H7 (cell line): ENCODE results near the gene ZSCAN10. TPM values are rescaled to one million over a fixed set of nuclear protein-coding genes. Genes with fewer than 3 reads are reported as not detected.
A peak's percentile ranks its signal among the peaks of the same experiment; 100 is the strongest.
"Not testable (repeated sequence)": the region's sequence is repeated elsewhere in the genome, so short reads cannot be mapped to it uniquely, and the experiment has no call there.

Source experiments
- DNase-seq: peaks from one replicate; pipeline ENCODE4 v3.0.0; 2012
- H3K27me3 ChIP-seq: 2 replicates; pipeline ENCODE4 v1.6.0; 2011; ENCODE audit warnings: mild to moderate bottlenecking, low read length; ENCODE audit not compliant: control insufficient read depth, insufficient read depth
- H3K36me3 ChIP-seq: replicated peaks from 2 replicates; pipeline ENCODE4 v1.5.1; 2011; ENCODE audit warnings: low read length; ENCODE audit not compliant: control insufficient read depth, insufficient read depth
- H3K4me3 ChIP-seq: 2 replicates; pipeline ENCODE4 v1.5.1; 2011; ENCODE audit warnings: low read depth, mild to moderate bottlenecking, control low read depth, low read length, moderate library complexity; ENCODE audit not compliant: insufficient read depth
- total RNA-seq: library from RNA; depleted of rRNA; stranded (reverse); fragments of >200 nt; shearing (Covaris generic); gene quantifications from 2 replicates; pipeline ENCODE4 v1.2.3, GENCODE V29; 2014

Gene ZSCAN10
- total RNA-seq, 1 experiment from 2014 or later = 217 TPM

GRCh38 chr16:3140603-3141427 lies 41.7 kb upstream of the ZSCAN10 start:
- Histone ChIP-seq H3K4me3 (no peak overlapping the region), H3K36me3 (no peaks in the 10 kb centered on the region), H3K27me3 (no peaks in the 10 kb centered on the region)
- DNase-seq = no peak

- H3K27me3 ChIP-seq, DNase-seq, H3K4me3 ChIP-seq, H3K36me3 ChIP-seq: not testable (repeated sequence)
Measured at GRCh38 chr16:3139561-3139960, 40.5 kb upstream of the ZSCAN10 start.

- Histone ChIP-seq H3K27me3 (no peaks in the 10 kb centered on the region), H3K36me3 (no peaks in the 10 kb centered on the region), H3K4me3 (no peak overlapping the region)
- DNase-seq = no peak
Measured at GRCh38 chr16:3138823-3139426, 39.8 kb upstream of the ZSCAN10 start.

- Histone ChIP-seq H3K4me3 (no peak overlapping the region), H3K36me3 (no peaks in the 10 kb centered on the region), H3K27me3 (no peaks in the 10 kb centered on the region)
- DNase-seq = no peak
Measured at GRCh38 chr16:3138342-3138741, 39.2 kb upstream of the ZSCAN10 start.

- DNase-seq = no peak
- no peaks in the 10 kb centered on the region for H3K36me3 ChIP-seq
- H3K4me3 ChIP-seq = no peak overlapping the region
- no peaks in the 10 kb centered on the region for H3K27me3 ChIP-seq
Measured at GRCh38 chr16:3137267-3137666, 38.2 kb upstream of the ZSCAN10 start.

GRCh38 chr16:3135126-3135715 lies 36.1 kb upstream of the ZSCAN10 start:
- Histone ChIP-seq H3K4me3 (peak overlapping the region; percentile 90), H3K27me3 (no peaks in the 10 kb centered on the region), H3K36me3 (peaks cover 2% of the 10 kb centered on the region)
- no peak for DNase-seq

- DNase-seq = peak; percentile 96
- Histone ChIP-seq H3K4me3 (peak within 1 kb of the TSS; percentile 91), H3K27me3 (no peaks in the 10 kb centered on the region), H3K36me3 (peaks cover 2% of the 10 kb centered on the region)
Measured at GRCh38 chr16:3134338-3135125, 35.4 kb upstream of the ZSCAN10 start, which contains the start of gene ZNF213. Gene ZNF213, plus strand, starts transcription at chr16:3135029. Its CDS starts 2,252 bp downstream, at chr16:3137281.

GRCh38 chr16:3133844-3134243 lies 34.8 kb upstream of the ZSCAN10 start:
- H3K4me3 ChIP-seq = peak overlapping the region; percentile 91
- DNase-seq = no peak
- no peaks in the 10 kb centered on the region for H3K27me3 ChIP-seq
- peaks cover 2% of the 10 kb centered on the region for H3K36me3 ChIP-seq

- H3K36me3 ChIP-seq = peaks cover 4% of the 10 kb centered on the region
- H3K4me3 ChIP-seq = no peak overlapping the region
- H3K27me3 ChIP-seq = no peaks in the 10 kb centered on the region
- DNase-seq = peak; percentile 82
Measured at GRCh38 chr16:3131755-3132377, 32.8 kb upstream of the ZSCAN10 start.

GRCh38 chr16:3129137-3130131 lies 30.3 kb upstream of the ZSCAN10 start:
- no peak overlapping the region for H3K4me3 ChIP-seq
- DNase-seq = peak; percentile 74
- no peaks in the 10 kb centered on the region for H3K27me3 ChIP-seq
- H3K36me3 ChIP-seq = peaks cover 4% of the 10 kb centered on the region

- Histone ChIP-seq H3K4me3 (no peak overlapping the region), H3K36me3 (peaks cover 4% of the 10 kb centered on the region), H3K27me3 (no peaks in the 10 kb centered on the region)
- DNase-seq = no peak
Measured at GRCh38 chr16:3127745-3128144, 28.7 kb upstream of the ZSCAN10 start.

GRCh38 chr16:3123986-3124886 lies 25.1 kb upstream of the ZSCAN10 start:
- DNase-seq = peak; percentile 99
- Histone ChIP-seq H3K27me3 (no peaks in the 10 kb centered on the region), H3K4me3 (peak overlapping the region; percentile 67), H3K36me3 (peaks cover 2% of the 10 kb centered on the region)
